Measurements from ENCODE around the gene CD274.

- TF ChIP-seq, protein P1, sequence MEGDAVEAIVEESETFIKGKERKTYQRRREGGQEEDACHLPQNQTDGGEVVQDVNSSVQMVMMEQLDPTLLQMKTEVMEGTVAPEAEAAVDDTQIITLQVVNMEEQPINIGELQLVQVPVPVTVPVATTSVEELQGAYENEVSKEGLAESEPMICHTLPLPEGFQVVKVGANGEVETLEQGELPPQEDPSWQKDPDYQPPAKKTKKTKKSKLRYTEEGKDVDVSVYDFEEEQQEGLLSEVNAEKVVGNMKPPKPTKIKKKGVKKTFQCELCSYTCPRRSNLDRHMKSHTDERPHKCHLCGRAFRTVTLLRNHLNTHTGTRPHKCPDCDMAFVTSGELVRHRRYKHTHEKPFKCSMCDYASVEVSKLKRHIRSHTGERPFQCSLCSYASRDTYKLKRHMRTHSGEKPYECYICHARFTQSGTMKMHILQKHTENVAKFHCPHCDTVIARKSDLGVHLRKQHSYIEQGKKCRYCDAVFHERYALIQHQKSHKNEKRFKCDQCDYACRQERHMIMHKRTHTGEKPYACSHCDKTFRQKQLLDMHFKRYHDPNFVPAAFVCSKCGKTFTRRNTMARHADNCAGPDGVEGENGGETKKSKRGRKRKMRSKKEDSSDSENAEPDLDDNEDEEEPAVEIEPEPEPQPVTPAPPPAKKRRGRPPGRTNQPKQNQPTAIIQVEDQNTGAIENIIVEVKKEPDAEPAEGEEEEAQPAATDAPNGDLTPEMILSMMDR (IDR thresholded peaks at IDR 0.05) = no peak
- TF ChIP-seq POLR2A (IDR thresholded peaks at IDR 0.05) = no peak
Observed at GRCh38 chr9:5518937-5519319, 68.6 kb downstream of the CD274 start.
